OCI-LY7 (cell line): ENCODE results near the gene ST8SIA5. TPM values are rescaled to one million over a fixed set of nuclear protein-coding genes. Genes with fewer than 3 reads are reported as not detected.

Experiments
- BruUV-seq: library from RNA; stranded (reverse); fragments of 400-500 nt; replicated peaks from 2 replicates; lab custom pipeline; 2021; lab: Mats Ljungman, UMichigan
- CTCF ChIA-PET: fragments of 300-600 bp; sonication (Branson Sonifier 250); formaldehyde crosslinking; loops from one replicate; lab custom pipeline; 2022; ENCODE audit warnings: antibody characterized with exemption; ENCODE audit not compliant: unreplicated experiment; lab: Charles Lee
- POLR2A ChIA-PET: fragments of 300-600 bp; sonication (Branson Sonifier 250); formaldehyde crosslinking; loops from one replicate; lab custom pipeline; 2022; ENCODE audit warnings: antibody characterized with exemption; lab: Charles Lee
- DNase-seq: peaks from one replicate; pipeline ENCODE4 v3.0.0-alpha.2; 2015; ENCODE audit warnings: low spot score
- H2AFZ ChIP-seq: fragments of 200-600 bp; sonication (generic), shearing (Covaris generic); 2 replicates; pipeline ENCODE4 v1.6.1; 2014; ENCODE audit warnings: mild to moderate bottlenecking, antibody characterized with exemption, low read length, moderate library complexity
- H3K27ac ChIP-seq: fragments of 200-600 bp; sonication (generic); 2 replicates; pipeline ENCODE4 v1.5.1; 2014; ENCODE audit warnings: mixed run types, low read depth, mild to moderate bottlenecking, moderate library complexity, low read length, inconsistent platforms; ENCODE audit not compliant: poor library complexity, severe bottlenecking
- H3K36me3 ChIP-seq: fragments of 200-600 bp; sonication (generic); 2 replicates; pipeline ENCODE4 v1.6.1; 2014; ENCODE audit warnings: mild to moderate bottlenecking, antibody characterized with exemption, low read length, moderate library complexity, mixed read lengths; ENCODE audit not compliant: insufficient read depth
- H3K4me1 ChIP-seq: fragments of 200-600 bp; sonication (generic); 2 replicates; pipeline ENCODE4 v1.5.1; 2014; ENCODE audit warnings: mild to moderate bottlenecking, low read length; ENCODE audit not compliant: insufficient read depth, poor library complexity, severe bottlenecking
- H3K4me2 ChIP-seq: fragments of 200-600 bp; sonication (generic); 2 replicates; pipeline ENCODE4 v1.6.1; 2014; ENCODE audit warnings: mild to moderate bottlenecking, low read length
- H3K4me3 ChIP-seq: fragments of 200-600 bp; sonication (generic); 2 replicates; pipeline ENCODE4 v1.5.1; 2014; ENCODE audit warnings: mild to moderate bottlenecking, low read depth, low read length; ENCODE audit not compliant: poor library complexity, severe bottlenecking
- H3K79me2 ChIP-seq: fragments of 200-600 bp; sonication (generic); 2 replicates; pipeline ENCODE4 v1.6.1; 2016; ENCODE audit warnings: low read depth, mild to moderate bottlenecking, low read length, moderate library complexity, mixed read lengths; ENCODE audit not compliant: insufficient read depth
- H3K9me2 ChIP-seq: fragments of 200-600 bp; sonication (generic); 2 replicates; pipeline ENCODE4 v1.6.1; 2016; ENCODE audit warnings: mild to moderate bottlenecking, low read length, mixed read lengths; ENCODE audit not compliant: insufficient read depth
- H3K9me3 ChIP-seq: fragments of 200-600 bp; sonication (generic); 2 replicates; pipeline ENCODE4 v1.6.1; 2014; ENCODE audit warnings: mild to moderate bottlenecking, mixed run types, low read length, mixed read lengths
- H4K20me1 ChIP-seq: fragments of 200-600 bp; sonication (generic); 2 replicates; pipeline ENCODE4 v1.6.1; 2014; ENCODE audit warnings: mild to moderate bottlenecking, antibody characterized with exemption, low read length, moderate library complexity, mixed read lengths; ENCODE audit not compliant: insufficient read depth
- EZH2phosphoT487 ChIP-seq: fragments of 200-600 bp; sonication (generic); IDR thresholded peaks from 2 replicates; pipeline ENCODE4 v1.6.1; 2018; ENCODE audit warnings: low read depth, borderline replicate concordance, mild to moderate bottlenecking, mixed run types, antibody characterized with exemption, low read length, moderate library complexity, mixed read lengths
- intact Hi-C: fragments of 100-400 bp; cut with micrococcal nuclease; formaldehyde crosslinking; loops from one replicate; pipeline ENCODE4 v1.10.0; 2022; ENCODE audit not compliant: unreplicated experiment
- total RNA-seq, 2 experiments: library from RNA; depleted of rRNA in 1 of 2; stranded (reverse); fragments of >200 nt in 1 of 2; shearing (Covaris generic) in 1 of 2; gene quantifications; 2 replicates each; pipeline ENCODE4 v1.2.3, GENCODE V29; 2014 to 2022
- TF ChIP-seq, protein P1 (sequence below): fragments of 200-600 bp; sonication (generic); conservative IDR thresholded peaks from 2 replicates; pipeline ENCODE4 v1.5.1; 2014; ENCODE audit warnings: mild to moderate bottlenecking, antibody characterized with exemption, low read length, moderate library complexity, mixed read lengths

ST8SIA5 gene
- total RNA-seq, 2 experiments from 2014 or later, result 0.28 TPM; not detected in 1

- Histone ChIP-seq H3K36me3 (no peaks in the 10 kb centered on the region), H3K79me2 (no peaks in the 10 kb centered on the region), H3K27ac (no peak overlapping the region), H4K20me1 (no peaks in the 10 kb centered on the region), H3K4me2 (no peak overlapping the region), H3K4me1 (no peaks in the 10 kb centered on the region), H3K9me2 (no peaks in the 10 kb centered on the region), H3K9me3 (no peaks in the 10 kb centered on the region), H2AFZ (no peak overlapping the region), H3K4me3 (no peak overlapping the region)
- no TSS peak for BruUV-seq
- intact Hi-C loops, result no loop called here
- ChIA-PET POLR2A (no interaction called here), CTCF (no interaction called here)
- TF ChIP-seq EZH2phosphoT487, result no peak
- TF ChIP-seq, protein P1, sequence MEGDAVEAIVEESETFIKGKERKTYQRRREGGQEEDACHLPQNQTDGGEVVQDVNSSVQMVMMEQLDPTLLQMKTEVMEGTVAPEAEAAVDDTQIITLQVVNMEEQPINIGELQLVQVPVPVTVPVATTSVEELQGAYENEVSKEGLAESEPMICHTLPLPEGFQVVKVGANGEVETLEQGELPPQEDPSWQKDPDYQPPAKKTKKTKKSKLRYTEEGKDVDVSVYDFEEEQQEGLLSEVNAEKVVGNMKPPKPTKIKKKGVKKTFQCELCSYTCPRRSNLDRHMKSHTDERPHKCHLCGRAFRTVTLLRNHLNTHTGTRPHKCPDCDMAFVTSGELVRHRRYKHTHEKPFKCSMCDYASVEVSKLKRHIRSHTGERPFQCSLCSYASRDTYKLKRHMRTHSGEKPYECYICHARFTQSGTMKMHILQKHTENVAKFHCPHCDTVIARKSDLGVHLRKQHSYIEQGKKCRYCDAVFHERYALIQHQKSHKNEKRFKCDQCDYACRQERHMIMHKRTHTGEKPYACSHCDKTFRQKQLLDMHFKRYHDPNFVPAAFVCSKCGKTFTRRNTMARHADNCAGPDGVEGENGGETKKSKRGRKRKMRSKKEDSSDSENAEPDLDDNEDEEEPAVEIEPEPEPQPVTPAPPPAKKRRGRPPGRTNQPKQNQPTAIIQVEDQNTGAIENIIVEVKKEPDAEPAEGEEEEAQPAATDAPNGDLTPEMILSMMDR, result no peak
- no peak for DNase-seq
Observed at GRCh38 chr18:46629361-46629760, 127.5 kb downstream of the ST8SIA5 start.

GRCh38 chr18:46628206-46628605, 128.6 kb downstream of the ST8SIA5 start:
- Histone ChIP-seq H3K9me2 (no peaks in the 10 kb centered on the region), H3K4me2 (no peak overlapping the region), H3K36me3 (no peaks in the 10 kb centered on the region), H4K20me1 (no peaks in the 10 kb centered on the region), H3K79me2 (no peaks in the 10 kb centered on the region), H3K4me3 (no peak overlapping the region), H3K27ac (no peak overlapping the region), H3K4me1 (no peaks in the 10 kb centered on the region), H2AFZ (no peak overlapping the region), H3K9me3 (no peaks in the 10 kb centered on the region)
- ChIA-PET CTCF (no interaction called here), POLR2A (no interaction called here)
- intact Hi-C loops, result no loop called here
- DNase-seq, result no peak
- TF ChIP-seq EZH2phosphoT487, result no peak
- TF ChIP-seq, protein P1, result no peak
- no TSS peak for BruUV-seq

GRCh38 chr18:46627136-46627535, 129.7 kb downstream of the ST8SIA5 start:
- no peak for TF ChIP-seq EZH2phosphoT487
- TF ChIP-seq, protein P1, result no peak
- H3K4me3 ChIP-seq, result no peak overlapping the region
- CTCF ChIA-PET, result no interaction called here
- no peaks in the 10 kb centered on the region for H3K9me3 ChIP-seq
- intact Hi-C loops, result no loop called here
- H4K20me1 ChIP-seq, result no peaks in the 10 kb centered on the region
- H3K79me2 ChIP-seq, result no peaks in the 10 kb centered on the region
- H3K9me2 ChIP-seq, result no peaks in the 10 kb centered on the region
- no peaks in the 10 kb centered on the region for H3K36me3 ChIP-seq
- H3K4me2 ChIP-seq, result no peak overlapping the region
- H3K4me1 ChIP-seq, result no peaks in the 10 kb centered on the region
- no peak overlapping the region for H3K27ac ChIP-seq
- H2AFZ ChIP-seq, result no peak overlapping the region
- POLR2A ChIA-PET, result no interaction called here
- no TSS peak for BruUV-seq
- no peak for DNase-seq
